GM12874 (cell line): ENCODE measurements around the gene EPDR1.

ENCODE experiments used
- TF ChIP-seq, protein P1 (sequence below): IDR thresholded peaks from 2 replicates; pipeline ENCODE4 v1.5.1; 2011; ENCODE audit warnings: low read depth, mild to moderate bottlenecking, control low read depth, low read length, moderate library complexity; ENCODE audit not compliant: insufficient read depth

The EPDR1 gene

DNA sequence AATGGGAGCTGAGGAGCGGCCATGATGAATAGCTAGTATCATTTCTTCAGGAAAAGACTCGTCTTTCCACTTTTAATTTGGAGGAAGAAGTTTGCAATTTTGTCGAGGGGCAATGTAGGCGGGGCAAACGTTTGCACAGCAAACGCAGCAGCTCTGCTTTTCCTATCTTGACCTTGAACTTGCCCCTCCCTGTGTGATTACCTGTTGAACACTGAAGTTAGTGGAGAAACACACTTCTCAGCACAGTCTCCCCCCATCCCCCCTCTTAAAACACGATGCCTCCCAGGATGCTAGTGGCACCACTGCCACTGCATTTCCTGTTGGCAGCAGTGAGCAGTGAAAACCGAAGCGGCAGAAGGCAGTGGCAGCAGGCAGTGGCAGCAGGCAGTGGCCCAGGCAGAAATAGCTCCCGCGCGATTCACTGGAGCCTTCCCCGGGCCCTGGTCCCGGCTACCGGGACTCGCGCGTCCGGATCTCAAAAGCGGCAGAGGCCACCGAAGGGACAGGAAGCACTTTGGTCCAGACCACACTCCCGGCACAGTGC, at the start of gene EPDR1:
EPDR1 (plus strand) TSS at position 336 of the 544 bp plus-strand sequence. CDS start 300 bp downstream, outside the sequence.
- TF ChIP-seq, protein P1, sequence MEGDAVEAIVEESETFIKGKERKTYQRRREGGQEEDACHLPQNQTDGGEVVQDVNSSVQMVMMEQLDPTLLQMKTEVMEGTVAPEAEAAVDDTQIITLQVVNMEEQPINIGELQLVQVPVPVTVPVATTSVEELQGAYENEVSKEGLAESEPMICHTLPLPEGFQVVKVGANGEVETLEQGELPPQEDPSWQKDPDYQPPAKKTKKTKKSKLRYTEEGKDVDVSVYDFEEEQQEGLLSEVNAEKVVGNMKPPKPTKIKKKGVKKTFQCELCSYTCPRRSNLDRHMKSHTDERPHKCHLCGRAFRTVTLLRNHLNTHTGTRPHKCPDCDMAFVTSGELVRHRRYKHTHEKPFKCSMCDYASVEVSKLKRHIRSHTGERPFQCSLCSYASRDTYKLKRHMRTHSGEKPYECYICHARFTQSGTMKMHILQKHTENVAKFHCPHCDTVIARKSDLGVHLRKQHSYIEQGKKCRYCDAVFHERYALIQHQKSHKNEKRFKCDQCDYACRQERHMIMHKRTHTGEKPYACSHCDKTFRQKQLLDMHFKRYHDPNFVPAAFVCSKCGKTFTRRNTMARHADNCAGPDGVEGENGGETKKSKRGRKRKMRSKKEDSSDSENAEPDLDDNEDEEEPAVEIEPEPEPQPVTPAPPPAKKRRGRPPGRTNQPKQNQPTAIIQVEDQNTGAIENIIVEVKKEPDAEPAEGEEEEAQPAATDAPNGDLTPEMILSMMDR, result peak; percentile 37; the same call in 1 of the 2 replicates

DNA sequence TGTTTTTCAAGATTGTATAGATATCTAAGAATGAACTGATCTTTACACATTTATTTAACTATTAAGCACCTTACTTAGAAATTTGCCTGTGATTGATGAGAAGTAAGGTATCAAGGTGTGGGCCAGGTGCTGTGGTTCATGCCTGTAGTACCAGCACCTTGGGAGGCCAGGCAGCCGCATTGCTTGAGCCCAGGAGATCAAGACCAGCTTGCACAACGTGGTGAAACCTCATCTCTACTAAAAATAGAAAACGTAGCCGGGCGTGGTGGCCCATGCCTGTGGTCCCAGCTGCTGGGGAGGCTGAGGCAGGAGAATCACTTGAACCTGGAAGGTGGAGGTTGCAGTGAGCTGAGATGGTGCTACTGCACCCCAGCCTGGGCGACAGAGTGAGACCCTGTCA, 38.4 kb upstream of the EPDR1 start:
- TF ChIP-seq, protein P1, result no peak

DNA sequence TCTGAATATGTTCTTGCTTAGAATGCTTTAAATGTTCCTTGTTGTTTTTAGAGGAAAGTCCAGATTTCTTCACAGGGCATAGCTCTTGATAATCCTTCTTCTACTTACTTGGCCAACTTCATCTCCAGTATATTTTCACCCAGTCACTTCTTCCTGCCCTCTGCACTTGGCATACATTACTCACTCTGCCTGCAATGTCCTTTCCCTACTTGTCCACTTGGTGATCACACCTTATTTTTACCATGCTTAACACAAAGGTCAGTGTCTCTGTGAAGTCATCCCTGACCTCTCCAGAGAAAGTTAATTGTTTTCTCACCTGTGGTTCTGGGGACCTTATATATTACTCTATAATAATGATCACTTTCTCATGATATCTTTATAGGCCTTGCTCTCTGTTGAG, 27.1 kb upstream of the EPDR1 start:
- TF ChIP-seq, protein P1, result no peak

DNA sequence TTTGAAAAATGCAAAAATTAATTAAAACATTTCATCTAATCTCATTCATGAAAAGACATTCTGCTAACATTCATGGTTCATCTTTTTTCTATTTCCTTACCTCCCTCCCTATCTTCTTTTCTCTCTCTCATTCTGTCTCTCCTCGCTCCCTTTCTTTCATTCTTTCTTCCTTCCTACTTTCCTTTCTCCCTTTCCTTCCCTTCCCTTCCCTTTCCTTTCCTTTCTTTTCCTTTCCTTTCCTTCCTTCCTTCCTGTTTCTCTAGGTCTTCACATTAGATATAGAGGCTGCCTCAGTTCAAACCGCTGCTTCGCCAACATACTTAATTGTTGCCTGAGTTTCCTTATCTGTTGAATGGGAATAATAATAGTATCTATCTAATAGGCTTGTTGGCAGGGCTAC, 25.8 kb upstream of the EPDR1 start:
- TF ChIP-seq, protein P1, result no peak

DNA sequence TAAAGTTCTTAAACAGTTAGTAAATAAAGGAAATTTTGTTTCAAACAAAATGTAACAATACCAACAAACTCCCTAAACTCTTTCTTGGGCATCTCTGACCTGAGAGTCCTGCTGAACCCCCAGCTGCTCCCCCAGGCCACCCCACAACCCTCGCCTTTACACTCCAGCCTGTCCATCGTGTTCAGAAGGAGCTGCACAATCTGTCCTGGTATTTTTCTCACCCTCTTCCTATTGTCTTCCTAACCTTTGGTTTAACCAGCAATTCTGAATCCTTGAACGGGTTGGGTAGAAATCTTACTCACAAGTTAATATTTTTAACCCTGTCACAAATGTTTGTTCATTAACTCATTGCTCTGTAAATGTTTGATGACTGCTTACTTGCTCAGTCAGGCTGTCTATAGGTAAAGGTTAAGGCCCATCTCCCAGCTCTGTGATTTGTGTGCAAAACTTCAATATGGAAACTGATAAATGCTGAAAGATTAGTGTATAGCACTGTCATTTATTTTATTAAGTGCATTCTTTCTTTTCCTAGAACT, 20.7 kb upstream of the EPDR1 start:
- TF ChIP-seq, protein P1, result no peak

DNA sequence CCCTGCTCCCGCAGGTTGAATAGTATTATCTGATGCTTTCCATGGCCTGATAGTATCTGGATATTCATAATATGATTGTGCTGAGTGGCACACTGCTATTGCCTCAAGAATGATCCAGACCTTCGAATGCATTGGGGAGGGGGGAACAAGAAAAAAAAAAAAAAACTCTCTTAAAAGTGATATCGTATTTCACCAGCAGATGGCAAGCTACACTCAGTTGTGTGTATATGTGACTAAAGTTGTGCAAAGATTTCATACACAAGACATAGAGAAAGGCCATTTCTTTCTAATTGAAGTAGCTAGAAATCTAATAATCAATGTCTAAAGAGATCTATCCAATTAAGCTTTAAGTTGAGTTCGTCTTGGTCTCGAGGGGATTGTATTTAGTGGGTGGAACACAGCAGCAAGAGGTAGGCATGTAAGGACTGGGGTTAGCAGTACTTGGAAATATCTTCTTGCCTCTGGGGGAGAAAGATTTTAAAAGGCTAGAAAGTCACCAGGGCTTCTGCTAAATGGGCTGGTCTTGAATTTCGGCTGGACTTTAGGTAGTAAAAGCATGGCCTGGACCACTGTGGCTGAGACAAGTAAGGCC, 19.1 kb upstream of the EPDR1 start:
- TF ChIP-seq, protein P1, result peak; percentile 44; the same call in 1 of the 2 replicates

DNA sequence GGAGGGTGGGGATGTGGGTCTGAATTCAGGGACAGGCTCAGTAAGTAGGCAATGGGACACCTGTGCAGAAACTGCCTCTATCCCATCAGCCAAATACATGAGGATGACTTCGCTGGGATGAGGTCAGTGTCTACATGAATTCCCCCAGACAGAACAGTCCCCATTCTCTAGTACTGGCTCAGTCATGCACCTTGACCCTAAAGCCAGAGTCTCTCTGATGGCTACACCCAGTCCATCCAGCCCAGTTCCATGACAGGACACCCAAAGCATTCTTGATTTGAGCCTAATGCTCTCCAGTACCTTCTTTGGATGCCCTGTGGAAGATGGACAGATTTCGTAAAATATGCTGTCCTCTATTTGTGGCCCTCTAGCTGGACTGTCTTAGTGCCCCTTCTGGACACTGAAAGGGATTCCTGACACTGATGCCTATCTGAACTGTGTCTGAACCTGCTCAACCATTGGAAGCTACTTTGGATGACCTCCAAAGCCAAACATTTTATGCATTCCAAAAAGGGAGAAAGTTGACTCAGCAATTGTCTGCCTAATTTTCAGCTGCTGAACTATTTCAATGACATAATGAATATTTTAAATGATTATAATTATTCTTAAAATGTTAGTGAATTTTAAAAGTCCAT, 18.4 kb upstream of the EPDR1 start:
- TF ChIP-seq, protein P1, result no peak
